Measurements from ENCODE around the gene TRPM8.

TRPM8 gene

DNA sequence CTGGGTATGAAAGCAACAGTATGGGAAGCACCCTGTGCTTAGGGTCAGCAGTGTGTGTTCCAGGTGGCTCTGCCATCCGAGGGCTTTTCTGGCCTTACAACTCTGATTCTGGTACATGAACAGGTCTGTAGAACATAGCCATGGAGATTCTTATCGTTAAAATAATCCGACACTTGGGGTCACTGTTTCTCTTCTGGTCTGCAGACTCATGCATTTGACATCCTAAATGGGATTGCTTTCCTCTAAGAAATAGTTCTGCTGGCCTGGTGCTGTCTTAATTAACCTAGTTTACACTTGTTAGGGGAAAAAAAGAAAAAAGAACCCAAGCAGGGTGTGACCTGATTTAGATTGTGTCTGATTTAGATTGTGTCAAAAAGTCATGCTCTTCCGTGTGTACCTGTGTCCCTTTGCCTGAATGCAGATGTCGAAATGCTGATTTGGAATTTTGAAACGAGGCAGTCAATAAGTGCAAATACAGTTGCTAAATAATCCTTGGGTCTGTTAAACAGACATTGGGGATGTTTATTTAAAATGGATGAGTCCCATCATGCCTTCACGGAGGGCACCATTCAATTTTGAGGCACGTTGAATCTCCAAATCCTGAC is 59.6 kb downstream of the TRPM8 start:
- DNase-seq: peak in 1 of 2 donors; percentile 18

DNA sequence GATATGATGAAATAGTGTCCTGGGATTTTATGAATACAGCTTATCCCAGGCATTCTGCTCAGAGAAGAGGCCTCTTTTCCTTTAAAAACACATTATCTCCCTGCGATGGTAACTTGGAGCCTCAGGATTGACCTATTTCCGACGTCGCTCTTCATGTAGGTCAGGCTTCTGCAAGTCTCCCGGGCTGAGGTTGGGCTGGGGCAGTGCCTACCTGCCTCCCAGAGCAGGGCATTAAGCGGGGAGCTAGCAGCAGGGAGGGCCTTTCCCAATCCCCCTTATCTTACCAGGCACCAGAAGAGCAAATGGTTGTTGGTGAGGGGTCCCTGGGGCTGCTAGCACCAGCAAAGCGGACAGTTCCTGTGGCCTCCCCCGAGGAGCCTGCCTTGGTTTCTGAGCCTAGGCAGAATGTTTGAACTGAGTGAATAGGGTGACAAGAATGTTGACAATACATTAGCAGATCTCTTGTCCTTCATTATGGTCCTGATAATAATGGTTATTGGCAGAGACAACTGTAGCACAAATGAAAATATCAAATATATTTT is 60.2 kb downstream of the TRPM8 start:
- no peak for DNase-seq

DNA sequence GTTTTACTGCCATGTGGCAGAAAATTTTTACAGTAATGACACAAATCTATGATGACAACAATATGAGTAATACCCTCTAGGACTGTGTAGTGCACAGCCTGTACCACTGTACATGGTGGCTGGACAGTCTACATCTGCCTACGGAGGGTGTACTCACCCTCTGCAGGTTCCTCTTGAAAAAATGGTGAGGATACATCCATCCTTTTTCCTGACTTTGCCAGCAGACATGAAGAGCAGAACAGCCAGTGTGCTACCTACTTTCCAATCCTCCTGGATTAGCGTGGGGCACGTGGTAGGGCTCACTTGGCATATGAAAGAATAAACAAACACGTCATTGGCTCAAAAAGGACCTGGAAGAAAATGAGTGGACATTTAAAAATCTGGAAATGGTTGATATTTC is 62.6 kb downstream of the TRPM8 start:
- no peak for DNase-seq

DNA sequence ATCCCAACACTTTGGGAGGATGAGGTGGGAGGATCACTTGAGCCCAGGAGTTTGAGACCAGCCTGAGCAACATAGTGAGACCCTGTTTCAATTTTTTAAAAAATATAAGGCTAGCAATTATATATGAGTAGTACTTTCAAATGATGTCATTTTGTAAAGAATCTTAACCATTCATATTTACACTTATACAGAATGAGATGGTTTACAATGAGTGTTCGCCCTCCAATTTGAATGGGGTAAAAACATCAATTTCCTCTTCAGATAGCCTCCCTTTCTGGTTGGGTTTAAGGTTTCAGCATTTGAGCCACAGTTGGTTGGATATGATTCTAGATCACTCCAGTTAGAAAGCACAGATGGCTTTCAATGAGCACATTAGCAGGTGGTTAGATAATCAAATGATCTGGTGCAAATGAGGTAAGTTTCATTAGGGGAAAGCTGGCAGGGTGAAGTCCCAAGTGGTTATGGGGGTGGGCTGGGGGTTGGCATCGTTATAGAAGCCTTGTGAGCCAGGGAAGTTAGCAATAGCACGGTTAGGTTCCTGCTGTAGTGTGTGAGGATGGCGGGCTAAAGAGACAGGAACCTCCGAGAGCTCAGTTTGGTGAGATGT is 63.9 kb downstream of the TRPM8 start:
- DNase-seq: no peak

DNA sequence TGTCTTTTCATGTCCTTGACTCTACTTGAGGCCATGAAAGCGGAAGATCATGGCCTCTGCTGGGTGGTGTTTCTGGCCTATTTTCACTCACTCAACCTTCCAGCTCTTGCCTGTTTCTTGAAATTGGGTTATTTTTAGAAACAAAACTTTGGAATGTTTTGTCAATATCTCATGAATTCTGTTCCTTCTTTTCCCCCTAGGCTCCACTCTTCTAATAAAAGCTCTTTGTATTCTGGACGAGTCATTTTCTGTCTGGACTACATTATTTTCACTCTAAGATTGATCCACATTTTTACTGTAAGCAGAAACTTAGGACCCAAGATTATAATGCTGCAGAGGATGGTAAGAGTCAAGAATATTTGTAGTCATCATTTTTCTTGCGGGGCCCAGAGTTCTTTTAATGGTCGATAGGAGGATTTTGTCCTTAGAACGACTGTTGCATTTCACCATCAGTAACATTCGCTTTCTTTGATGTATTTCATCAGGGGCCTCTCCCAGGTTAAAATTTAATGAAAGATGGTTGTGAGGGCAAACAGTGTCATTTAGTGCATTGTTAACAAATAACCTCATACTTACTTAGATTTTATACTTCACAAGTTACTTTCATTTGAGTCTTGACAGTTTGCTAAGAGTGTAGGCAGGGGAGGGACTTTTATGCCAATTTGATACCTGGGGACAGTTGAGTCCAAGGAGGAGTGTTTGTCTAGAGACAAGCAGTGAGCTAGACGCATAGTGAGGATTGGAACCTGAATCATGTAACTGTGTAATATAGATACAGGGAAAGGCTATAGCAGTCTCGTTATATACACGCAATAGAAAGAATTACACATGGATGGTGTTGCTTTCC is 64.6 kb downstream of the TRPM8 start:
- DNase-seq: no peak

DNA sequence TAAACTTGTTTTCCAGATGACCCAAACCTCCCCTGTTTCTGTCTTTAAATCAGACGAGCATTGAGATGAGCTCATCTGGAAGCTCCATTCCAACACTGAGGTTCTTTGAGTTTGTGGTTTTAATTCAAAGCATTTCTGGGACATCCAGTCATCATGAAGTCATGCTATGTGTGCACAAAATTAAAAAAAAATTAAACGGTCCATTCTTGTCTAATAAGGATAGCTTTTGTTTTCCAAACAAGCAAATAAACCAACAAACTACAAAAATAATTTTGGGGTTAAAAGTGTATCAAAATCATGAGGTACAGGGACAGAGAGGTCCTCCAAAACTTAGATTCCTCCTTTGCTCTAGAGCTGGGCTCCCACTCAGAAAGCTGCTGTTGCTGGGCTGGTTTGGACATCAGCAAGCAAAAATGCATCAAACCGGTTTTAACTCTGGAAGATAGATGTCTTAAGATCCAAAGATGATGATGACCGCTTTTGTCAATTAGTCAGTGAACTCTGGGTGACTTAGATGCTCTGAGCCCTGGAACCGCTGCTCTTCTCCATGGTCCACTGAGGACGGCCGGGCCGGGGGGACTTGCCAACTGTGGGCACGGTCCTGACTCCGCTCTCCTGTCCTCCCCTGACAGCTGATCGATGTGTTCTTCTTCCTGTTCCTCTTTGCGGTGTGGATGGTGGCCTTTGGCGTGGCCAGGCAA is 65.4 kb downstream of the TRPM8 start:
- DNase-seq: no peak

DNA sequence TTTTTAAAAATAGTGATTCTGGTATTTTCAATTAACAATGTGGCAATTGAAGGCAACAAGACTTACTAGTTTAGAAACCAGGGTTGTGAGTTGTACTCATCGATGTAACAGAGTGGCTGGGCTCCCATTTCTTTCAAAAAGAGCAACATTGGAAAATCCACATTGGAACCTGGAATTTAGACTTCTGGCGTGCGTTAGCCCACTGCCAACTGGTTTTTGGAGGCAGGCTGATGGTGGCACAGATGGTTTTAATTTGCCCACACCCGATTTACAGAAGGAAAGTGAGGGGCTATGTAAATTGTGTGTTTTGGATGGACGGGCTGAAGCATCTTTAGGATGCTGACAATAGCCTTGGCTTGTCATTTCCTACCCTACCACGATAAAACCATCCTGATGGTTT is 66.3 kb downstream of the TRPM8 start:
- DNase-seq: no peak

DNA sequence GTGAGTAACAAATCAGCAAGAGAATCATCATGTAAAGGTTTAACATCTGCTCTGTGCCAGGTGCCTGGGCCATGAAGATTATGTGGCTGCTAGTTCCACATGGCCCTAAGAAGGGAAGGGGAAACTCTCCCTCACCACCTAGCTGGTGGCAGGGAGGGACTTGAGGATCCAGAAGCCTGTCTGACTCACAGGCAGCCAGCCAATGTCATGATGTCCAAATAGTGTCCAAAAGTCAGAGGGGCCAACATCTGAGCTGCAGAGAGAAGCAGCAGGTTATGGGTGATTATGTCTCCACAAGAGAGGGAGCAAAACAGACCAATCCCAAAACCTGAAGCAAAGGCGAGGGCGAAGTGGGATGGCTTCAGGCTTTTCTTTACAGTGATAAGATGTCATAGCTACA is 71.4 kb downstream of the TRPM8 start:
- no peak for DNase-seq

DNA sequence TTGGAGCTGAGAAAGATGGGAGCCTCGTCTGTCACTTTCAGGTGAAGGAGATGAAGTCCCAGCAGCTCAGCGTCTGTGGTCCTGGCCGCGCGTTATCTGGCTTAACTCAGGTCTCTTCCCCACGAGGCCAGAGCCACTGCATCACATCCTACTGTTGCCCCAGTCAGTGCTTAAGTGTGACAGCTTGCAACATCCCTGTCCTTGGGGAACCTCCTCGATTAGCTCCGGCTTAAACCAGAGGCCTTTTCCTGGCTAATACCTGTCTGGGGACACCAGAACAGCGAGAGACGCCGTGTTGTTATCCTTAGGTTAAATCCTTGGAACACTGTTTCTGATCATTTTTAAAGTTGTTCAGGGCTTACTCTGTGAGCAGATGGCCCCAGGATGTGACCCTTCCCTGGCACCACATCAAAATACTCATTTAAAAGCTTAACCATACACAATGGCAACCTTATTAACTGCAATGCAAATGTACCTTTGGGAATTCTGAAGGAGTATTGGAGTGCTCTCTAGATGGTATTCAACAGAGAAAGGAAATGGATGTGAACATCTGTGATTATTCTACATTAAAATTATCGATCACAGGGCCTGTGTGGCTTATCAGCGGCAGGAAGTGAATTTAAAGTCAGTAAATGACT is 72.2 kb downstream of the TRPM8 start:
- DNase-seq: no peak

DNA sequence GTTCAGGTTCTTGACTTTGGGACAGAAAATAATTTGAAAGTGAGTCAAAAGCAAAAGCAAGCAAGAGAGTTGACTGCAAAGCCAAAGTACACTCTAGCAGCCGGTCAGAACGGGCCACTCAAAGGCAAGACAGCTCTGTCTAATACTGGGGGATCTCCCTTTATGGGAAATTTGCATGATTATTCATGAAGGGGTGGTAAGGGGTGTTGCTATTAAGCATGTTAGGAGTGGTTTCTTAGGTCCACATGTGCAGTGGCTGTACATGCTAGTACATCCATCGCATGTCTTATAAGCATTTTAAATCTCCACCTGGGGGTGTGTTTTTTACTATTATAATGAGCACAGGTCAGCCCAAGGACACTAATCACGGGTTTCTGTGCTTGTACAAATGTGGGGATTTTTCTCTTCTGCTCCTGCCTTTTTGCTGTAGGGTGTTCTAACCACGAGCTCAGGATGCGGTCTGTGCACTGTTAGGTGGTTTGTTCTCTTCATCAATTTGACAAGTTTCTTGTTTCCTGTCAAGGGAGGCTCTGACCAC is 73.2 kb downstream of the TRPM8 start:
- no peak for DNase-seq

DNA sequence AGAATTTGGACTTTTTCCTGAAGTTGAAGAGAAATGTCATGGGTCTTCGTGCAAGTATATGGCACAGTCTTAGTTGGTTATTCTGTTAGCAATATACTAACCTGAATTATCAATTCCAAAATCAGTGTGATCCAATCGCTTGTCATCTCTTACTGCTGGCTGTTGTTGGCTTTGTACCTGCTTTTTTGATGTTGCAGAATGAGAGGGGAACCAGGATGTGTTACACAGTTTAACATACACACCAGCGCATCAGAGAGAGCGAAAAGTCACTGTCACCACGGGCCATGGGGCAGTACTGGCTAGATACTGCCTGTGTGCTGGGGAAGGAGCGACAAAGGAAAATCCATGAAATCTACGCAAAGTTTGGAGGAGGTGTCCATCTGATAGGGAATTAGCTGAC is 74.0 kb downstream of the TRPM8 start:
- no peak for DNase-seq

DNA sequence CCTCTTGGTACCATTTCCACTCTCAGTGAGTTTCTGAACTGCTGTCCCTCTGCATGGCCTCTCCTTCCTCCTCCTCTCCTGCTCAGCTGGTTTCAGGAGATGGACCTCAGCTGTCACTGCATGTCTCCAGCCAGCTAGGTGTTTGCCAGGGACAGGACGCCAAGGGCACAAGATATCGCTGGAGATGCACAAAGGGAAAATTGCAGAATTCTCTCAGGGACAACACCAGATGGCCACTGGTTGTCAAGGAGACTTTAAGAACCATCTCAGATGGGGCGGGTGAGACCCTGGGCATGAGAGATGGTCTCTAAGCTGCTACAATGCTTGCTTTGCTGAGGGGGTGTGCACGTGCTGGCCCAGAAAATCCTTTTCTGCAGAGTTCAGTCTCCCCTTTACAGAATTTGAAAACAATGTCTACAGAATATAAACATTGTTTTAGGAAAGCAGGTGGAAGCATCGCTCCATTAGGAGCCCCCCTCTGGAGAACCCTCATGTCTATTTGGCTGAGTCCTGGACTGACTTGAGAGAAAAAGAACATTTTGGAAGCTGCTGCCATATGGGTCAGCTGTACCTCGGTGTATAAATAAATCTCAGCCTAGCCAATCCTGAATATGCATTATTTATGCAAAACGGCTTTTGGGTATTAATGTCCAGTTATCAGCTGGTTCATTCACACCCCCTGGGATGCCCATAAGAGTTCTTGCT is 75.5 kb downstream of the TRPM8 start:
- no peak for DNase-seq

DNA sequence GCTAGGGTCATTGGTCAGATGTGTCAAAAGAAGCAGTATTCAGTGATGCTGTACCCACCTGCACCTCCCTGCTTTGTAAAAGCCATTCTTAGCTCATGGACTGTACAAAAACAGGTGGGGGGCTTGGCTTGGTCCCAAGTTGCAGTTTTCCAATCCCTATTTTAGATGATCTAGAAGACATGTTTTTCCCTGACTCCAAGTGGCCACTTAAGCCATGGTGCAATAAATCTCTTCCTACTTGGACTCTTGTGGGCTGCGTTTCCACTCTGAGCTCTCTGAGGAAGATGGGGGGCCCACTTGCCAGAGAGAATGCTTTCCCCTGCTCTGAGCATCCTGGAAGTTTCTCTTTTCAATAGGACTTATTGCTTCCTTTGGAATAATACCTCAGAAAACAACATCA is 76.3 kb downstream of the TRPM8 start:
- no peak for DNase-seq

DNA sequence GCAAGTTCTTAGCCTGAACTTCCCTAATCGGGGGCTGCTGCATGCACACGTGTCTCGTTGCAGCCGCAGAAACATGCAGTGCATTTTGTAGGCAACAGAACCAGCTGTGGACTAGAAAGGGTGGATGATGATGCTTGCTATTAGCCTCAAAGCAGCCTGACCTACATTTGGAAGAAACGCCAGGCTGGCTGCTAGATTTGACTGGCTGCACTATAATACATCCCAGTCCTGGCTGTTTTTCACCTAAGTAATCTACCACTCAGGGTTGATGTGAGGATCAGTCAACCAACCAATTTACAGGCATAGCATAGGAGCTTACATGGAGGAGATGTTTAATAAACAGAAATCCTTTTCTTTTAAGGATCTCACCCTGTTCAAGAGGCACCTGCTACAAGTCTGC is 77.0 kb downstream of the TRPM8 start:
- DNase-seq: no peak

DNA sequence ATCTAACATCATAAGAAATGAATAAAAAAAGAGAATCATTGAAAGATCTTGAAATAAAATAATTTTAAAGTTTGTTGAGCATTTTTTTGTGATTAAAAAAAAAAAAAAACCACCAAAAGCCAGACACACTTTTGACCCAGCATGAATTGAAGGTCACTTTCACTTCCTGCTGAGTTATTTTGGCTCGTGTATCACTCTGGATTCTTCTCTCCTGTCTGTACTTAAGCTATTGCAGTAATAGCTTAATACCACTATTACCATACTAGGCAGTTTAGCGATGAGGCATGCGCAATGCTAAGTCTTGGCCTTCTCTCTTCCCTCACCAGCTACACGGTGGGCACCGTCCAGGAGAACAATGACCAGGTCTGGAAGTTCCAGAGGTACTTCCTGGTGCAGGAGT is 78.8 kb downstream of the TRPM8 start:
- DNase-seq: no peak

DNA sequence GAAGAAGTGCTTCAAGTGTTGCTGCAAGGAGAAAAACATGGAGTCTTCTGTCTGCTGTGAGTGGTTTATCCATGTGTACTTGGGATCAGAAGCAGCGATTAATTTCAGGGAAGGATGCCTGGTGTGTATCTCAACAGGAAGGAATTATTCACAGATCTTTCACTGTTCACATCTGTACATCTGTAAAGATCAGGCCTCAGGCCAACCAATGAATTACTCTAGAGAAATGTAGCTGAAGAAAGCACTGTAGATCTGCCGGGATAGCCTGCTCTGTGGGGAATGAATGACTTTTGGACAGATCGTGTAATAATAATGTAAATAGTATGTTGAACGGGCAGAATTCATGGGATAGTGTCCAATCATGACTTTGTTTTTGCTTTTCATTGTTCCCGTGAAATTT is 79.3 kb downstream of the TRPM8 start:
- no peak for DNase-seq

DNA sequence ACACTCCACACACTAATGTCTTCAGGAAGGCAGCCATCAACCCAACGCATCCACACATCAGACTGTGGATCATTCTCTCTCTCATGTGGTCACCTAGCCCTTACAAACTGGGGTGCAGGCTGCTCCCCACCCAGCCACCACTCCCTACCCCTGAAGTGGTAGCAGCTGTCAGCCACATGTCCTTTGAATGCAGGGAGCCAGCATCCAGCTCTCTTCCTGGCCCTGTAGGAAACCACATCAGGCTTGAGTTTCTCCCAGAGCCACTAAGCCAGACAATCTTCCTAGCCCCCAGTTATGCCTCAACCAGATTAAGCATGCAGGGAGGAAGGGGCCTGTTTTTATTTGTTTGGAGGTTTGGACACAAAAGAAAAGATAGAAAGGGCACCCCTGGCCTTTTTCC is 80.5 kb downstream of the TRPM8 start:
- no peak for DNase-seq

DNA sequence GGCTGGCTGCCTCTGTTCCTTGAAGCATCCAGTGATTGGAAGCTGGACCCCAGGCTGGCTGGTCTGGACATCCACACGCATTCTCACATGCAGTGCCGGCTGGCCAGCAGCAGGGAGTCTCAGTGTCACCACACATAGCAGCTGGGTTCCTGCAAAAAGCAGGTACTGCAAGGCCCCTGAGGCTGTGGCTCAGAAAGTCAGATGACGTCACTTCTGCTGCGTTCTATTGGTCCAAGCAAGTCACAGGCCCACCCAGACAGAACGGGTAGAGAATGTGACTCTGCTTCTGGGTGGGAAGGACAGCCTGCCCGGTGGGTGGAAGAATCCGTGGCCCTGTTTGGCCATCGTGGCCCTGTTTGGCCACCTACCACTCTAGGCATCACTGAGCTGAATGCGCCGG is 82.0 kb downstream of the TRPM8 start:
- DNase-seq: no peak

DNA sequence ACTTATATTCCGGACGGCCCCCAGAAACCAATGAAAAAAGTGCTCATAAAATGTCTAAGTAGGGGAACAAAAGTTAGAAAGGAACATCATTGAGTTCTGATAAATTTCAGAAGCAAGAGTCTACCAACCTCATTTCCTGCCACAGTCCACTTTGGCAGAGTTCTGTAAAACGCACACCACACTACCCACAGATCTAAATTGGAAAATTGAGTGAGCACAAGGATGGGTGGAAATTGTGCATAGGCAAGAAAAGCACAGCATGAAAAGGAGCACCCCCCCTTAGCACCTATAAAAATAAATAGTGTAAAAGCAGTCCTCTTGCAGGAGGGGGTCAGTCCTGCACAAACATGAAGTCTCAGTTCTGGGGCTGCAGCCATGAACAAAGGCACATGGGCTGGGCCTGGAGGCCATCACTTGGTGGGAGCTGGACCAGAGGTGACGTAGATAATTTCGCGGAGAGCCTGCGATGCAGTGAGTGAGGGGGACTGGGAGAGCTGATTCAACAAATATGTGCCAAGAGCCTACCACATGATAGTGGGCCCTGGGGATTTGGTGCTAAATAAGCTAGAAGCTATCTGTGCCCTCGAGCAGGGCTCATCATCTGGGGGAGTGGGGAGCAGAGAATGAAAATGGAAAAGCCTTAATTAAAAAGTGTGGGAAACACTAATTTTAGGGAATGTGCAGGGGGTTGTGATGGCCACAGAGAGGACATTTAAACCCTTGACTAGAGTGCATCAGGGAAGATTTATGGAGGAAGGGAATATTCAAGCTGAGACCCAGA is 84.4 kb downstream of the TRPM8 start:
- no peak for DNase-seq

DNA sequence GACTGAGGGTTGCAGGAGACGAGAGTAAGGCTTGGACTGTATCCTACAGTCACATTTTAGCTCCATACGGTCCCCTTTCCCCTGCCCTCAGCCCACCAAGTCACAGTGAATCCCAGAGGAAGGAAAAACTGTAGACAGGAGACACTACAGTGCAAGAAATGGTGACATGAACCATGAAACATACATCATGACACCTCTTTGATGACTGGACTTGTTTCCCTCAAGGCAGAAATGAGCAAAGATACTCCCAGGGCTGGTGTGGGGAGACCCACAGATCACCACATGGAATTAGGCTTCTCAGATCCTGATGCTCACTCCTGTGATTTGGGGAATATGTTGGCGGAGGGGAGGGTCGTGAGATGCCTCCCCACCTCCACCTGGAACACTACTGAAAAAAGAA is 85.1 kb downstream of the TRPM8 start:
- no peak for DNase-seq

DNA sequence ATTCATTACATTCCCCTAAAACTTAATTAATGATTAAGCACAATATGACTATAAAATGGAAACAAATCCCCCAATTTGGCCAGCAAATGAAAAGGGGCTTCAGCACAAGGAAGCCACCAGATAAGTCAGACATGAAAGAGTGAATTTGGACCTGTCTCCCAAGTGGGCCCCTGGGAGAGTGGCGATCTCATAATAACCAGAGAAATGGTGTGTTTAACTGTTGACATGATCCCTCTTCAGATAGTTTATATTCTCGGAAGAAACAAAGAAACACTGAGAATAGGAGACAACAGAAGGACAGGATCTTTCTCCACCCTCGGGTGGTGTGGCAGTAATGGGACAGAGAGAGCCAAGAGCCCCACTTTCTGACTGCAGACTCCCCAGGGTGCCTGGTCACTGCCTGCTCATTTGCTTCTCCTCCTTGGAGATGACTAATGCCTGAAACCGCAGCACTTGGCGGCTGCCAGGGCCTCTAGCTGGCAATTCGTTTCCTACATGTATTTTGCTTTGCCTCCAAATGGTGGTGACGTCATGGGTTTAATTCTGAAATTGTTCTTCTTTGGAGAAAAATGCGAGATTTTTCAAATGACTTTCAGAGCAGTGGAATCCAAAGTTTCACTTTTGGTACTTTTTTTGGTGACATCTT is 86.9 kb downstream of the TRPM8 start:
- DNase-seq: no peak
